GM19463 (cell line): ENCODE data around the gene PPP6R2.
"Not testable (repeated sequence)": the region's sequence is repeated elsewhere in the genome, so short reads cannot be mapped to it uniquely, and the experiment has no call there.

Source experiments
- ATAC-seq: cut with Tn5 transposase; IDR thresholded peaks from one replicate; pipeline ENCODE4 v1.9.1; 2021; ENCODE audit warnings: mild to moderate bottlenecking, moderate library complexity; ENCODE audit not compliant: unreplicated experiment

PPP6R2 gene

DNA sequence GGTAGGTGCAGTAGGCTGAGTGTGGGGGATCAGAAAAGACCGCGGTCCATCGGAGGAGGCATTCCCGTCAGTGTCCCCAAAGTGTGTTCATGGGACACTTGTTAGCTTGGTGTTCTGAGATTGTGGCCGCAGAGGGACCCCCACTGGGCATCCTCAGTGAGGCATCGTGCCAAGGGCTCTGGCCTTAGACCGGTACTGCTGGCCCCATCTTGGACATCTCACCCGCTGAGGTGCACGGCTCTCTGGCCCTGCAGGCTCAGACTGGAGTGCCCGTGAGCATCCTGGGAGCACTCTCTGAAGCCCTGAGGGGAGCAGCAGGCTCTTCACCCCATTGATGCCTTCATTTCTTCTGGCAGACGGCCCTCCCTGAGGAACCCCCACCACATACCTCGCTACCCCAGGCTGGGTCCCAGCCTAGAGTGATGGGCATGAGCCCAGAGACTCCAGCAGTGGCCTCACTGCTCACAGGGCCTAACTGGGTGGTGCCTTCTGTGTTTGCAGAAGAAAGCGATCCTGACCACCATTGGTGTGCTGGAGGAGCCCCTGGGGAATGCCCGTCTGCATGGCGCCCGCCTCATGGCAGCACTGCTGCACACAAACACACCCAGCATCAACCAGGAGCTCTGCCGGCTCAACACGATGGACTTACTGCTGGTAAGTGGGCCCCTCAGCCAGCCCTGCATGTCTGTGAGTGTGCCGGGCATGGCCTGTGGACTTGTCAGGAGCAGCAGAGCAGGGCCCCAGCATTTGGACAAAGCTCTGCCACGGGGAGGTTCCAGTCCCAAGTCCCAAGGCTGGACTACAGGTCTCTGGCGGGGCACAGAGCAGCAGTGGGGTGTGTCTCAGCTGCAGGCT is 80.1 kb downstream of the PPP6R2 start:
- ATAC-seq = no peak

DNA sequence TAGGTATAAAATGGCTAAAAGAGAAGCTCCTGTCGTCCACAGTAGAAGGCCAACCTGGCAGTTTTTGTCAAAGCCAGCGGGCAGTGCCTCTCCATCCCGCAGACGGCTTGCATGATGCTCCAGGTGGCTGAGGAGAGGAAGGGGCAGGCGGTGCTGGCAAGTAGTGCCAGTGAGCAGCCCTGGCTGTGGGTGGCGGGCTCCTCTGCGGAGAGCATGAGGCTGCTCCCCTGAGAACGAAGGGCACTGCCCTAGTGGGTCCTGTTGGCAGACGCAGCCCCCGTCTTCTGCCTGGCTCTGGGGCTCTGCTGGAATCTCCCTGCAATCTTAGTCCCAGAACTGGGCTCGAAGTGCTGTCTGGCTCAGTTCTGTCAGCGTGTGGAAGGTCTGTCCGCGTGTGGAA is 80.8 kb downstream of the PPP6R2 start:
- ATAC-seq = no peak

DNA sequence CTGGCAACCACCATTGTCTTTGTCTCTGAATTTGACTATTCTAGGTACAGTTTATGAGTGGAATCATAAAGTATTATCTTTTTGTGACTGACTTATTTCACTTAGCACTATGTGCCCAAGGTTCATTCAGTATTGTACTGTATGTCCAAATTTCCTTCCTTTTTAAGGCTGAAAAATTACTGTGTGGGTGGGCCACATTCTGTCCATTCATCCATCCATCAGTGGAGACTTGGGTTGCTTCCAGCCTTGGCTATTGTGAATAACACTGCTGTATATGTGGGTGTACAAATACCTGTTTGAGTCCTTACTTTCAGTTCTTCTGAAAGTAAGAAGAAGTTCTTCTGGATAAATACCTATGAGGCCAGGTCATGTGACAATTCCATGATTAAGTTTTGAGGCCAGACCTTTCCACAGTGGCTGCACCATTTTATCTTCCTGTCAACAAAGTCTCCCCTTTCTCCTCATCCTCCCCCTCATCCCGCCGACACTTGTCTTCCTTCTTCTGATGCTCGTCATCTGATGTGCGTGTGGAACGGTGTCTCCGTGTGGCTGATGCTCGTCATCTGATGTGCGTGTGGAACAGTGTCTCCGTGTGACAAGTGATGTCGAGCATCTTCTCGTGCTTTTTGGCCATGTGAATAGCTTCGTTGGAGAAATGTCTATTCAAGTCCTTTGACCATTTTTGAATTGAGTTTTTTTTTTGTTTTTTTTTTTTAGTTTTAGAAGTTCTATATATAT is 82.2 kb downstream of the PPP6R2 start:
- no peak for ATAC-seq

DNA sequence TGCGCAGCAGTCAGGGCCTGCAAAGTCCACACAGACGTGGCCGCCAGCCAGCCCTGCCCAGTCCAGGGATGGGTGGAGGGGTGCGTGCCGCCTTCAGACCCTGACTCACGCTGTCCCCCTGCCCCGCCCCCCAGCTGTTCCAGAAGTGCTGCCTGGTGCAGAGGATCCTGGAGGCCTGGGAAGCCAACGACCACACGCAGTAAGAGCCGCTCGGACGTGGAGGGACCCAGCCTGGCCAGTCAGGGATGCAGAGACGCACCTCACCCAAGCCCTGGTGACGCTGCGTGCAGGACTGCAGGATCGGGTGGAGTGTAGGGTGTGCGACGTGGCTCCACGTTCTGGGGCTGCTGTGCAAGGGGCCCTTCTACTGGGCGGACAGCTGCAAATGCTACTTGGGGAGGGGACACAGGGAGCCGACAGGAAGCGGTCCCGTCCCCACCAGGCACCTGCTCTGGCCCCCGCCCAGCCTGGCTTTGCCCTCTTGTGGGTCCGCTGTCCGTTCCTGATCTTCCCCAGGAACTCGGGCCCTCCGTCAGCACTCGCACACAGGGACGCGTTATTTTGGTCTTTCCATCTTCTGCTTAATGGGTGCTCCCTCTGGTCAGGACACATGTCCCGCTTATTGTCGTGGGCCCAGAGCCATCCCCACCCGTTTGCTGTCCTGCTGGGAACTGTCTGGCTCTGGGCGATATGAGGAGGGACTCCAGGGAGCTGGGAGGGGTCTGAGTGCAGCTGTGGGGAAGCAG is 89.2 kb downstream of the PPP6R2 start:
- ATAC-seq = no peak

DNA sequence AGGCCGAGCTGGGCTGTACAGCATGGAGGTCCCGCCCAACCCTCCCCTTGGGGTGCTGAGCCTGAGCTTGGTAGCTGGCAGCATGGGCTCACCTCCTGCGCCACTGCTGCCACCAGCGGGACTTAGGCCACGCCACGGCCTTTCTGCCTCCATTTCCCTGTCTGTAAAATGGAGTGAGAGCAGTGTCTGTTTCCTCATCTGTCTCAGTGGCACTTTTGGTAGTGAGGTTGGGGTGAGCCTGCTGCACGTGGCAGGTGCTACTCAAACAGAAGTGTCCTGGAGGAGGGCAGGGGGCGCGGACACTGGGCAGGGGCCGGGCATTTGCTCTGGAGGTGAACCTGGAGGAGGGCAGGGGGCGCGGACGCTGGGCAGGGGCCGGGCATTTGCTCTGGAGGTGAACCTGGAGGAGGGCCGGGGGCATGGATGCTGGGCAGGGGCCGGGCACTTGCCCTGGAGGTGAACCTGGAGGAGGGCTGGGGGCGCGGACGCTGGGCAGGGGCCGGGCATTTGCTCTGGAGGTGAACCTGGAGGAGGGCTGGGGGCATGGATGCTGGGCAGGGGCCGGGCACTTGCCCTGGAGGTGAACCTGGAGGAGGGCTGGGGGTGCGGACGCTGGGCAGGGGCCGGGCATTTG is 89.9 kb downstream of the PPP6R2 start:
- ATAC-seq = not testable (repeated sequence)

DNA sequence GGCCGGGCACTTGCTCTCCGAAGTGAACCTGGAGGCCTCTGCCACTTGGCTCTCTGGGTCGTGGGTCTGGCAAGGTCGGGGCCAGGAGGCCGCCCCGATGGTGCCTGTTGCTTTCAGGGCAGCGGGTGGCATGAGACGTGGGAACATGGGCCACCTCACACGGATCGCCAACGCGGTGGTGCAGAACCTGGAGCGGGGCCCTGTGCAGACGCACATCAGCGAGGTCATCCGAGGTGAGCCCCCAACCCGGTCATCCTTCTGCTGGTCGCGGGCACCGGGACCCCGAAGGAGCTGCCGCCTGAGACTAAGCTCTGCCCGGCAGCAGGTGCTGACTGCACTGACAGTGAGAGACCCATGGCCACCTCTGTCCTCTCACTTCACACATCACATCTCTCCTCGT is 91.7 kb downstream of the PPP6R2 start:
- ATAC-seq = no peak

- no peak for ATAC-seq
Observed at GRCh38 chr22:50435291-50436014, 92.3 kb downstream of the PPP6R2 start.

GRCh38 chr22:50436015-50436830 is 93.1 kb downstream of the PPP6R2 start:
- no peak for ATAC-seq

GRCh38 chr22:50436841-50437341 is 93.8 kb downstream of the PPP6R2 start:
- no peak for ATAC-seq

DNA sequence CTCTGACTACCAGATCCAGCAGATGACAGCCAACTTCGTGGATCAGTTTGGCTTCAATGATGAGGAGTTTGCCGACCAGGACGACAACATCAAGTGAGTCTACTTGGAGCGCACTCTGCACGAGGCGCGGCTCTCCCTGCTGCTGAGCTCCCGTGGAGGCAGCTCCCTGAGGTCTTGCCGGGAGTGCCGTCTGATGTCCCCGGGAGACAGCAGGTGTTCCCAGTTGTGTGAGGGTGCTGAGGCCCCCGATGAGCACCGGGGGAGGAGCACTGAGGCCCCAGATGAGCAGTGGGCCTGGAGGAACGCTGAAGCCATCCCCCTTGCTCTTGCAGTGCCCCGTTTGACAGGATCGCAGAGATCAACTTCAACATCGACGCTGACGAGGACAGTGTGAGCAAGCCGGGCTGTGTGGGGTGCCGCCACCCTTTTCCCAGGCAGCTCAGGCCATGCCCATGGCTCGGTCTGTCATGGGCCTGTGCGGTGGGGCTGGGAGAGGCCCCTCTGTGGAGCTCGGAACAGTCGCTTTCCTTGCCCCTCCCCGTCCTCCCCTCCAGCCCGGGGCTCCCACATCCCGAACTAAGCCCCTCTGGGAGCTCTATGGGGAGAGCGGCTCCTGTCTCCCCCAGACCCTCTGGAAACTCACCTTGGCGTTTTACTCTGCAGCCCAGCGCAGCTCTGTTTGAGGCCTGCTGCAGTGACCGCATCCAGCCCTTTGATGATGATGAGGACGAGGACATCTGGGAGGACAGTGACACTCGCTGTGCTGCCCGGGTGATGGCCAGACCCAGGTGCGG is 94.6 kb downstream of the PPP6R2 start:
- ATAC-seq = no peak

GRCh38 chr22:50438305-50439275 is 95.5 kb downstream of the PPP6R2 start:
- ATAC-seq = no peak

GRCh38 chr22:50439314-50439870 is 96.3 kb downstream of the PPP6R2 start:
- ATAC-seq = no peak

GRCh38 chr22:50439871-50440331 is 96.8 kb downstream of the PPP6R2 start:
- no peak for ATAC-seq

- no peak for ATAC-seq
Observed at GRCh38 chr22:50440544-50441249, 97.6 kb downstream of the PPP6R2 start.

DNA sequence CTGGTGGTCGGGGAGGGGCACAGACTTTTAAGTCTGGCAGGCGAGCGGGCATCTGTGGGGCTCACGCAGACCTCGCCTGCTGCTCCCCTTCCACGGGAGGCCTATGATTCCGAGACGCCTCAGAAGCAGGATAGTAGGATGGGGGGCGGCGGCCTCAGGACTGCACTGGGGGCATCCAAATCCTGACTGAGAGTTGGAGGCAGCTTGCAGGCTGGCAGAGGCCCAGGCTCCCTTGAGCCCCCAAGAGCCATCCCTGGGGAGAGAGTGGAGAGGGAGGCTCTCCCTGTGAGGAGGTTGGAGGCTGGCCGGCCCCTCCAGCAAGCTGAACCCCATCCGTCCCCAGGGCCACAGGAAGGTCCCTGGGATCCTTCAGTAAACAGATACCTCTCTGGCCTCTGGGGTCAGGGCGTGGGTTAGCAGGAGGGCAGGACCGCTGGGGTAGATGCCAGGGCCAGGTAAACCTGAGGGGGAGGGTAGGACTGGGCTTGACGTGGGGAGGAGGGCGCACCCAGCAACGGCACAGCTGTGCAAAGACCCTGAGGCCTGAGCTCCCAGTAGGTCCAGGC is 98.4 kb downstream of the PPP6R2 start:
- no peak for ATAC-seq

GRCh38 chr22:50443197-50443596 is 100.1 kb downstream of the PPP6R2 start:
- no peak for ATAC-seq
